Measurements from ENCODE around the gene C18orf32.

- TF ChIP-seq POLR2A (IDR thresholded peaks at IDR 0.05; ENCODE audit: insufficient read depth in 1 of 2, low read depth in 2 of 2, low read length in 2 of 2) (no peak), NAIF1 (CRISPR knock-in tag; IDR thresholded peaks at IDR 0.05; ENCODE audit: borderline replicate concordance) (no peak), ELF1 (CRISPR knock-in tag; IDR thresholded peaks at IDR 0.05) (no peak), FIP1L1 (IDR thresholded peaks at IDR 0.05; ENCODE audit: borderline replicate concordance, insufficient read depth, low read depth, low read length) (no peak)
- TF ChIP-seq, protein P1, sequence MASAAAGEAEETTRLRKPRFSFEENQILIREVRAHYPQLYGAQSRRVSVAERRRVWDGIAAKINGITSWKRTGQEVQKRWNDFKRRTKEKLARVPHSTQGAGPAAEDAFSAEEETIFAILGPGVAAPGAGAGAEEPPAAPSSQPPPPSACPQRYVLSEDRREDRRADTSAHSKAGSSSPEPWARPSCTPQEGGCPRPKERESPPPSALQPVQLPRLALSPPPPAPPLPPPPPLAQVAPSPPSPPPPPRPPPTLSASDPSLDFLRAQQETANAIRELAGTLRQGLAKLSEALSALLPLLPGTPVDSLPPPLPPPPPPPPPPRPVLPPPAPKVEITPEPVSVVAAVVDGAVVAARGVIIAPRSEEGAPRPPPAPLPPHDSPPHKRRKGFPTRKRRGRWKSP (CRISPR knock-in tag; IDR thresholded peaks at IDR 0.05), result no peak
- TF ChIP-seq, protein P2, sequence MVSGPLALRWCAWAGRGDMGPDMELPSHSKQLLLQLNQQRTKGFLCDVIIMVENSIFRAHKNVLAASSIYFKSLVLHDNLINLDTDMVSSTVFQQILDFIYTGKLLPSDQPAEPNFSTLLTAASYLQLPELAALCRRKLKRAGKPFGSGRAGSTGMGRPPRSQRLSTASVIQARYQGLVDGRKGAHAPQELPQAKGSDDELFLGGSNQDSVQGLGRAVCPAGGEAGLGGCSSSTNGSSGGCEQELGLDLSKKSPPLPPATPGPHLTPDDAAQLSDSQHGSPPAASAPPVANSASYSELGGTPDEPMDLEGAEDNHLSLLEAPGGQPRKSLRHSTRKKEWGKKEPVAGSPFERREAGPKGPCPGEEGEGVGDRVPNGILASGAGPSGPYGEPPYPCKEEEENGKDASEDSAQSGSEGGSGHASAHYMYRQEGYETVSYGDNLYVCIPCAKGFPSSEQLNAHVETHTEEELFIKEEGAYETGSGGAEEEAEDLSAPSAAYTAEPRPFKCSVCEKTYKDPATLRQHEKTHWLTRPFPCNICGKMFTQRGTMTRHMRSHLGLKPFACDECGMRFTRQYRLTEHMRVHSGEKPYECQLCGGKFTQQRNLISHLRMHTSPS (CRISPR knock-in tag; IDR thresholded peaks at IDR 0.05; ENCODE audit: low read depth), result no peak
These were observed 37.3 kb upstream of the C18orf32 start for GRCh38 chr18:49524349-49524748.

Data from HepG2 (cell line).